C1 segment of cervical spinal cord (tissue), 14 donors: ENCODE data around the gene SEPTIN14.
"Not testable (repeated sequence)": the region's sequence is repeated elsewhere in the genome, so short reads cannot be mapped to it uniquely, and the experiment has no call there.

ENCODE experiments used
- DNase-seq, 14 donors: peaks; one replicate each; lab custom pipeline; 2025; lab: John Stamatoyannopoulos, UW

Gene SEPTIN14

DNA sequence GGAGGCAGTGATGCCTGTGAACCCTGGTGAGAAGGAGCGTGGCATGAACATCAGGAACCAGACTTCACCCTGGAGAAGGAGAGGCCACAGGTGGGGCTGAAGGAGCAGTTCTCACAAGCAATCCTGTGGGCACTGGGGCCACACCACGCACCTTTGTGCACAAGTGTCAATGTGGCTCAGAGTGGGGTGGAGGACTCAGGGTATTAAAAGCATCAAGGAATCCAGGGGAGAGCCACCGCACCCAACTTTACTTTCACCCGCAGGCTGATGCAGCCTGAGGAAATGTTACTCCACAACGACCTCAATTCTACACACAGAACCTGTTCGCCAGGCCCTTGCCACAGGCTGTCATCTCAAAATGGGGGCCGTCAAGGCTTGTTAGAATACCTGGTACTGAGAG is 77.1 kb downstream of the SEPTIN14 start:
- DNase-seq: not testable (repeated sequence)

DNA sequence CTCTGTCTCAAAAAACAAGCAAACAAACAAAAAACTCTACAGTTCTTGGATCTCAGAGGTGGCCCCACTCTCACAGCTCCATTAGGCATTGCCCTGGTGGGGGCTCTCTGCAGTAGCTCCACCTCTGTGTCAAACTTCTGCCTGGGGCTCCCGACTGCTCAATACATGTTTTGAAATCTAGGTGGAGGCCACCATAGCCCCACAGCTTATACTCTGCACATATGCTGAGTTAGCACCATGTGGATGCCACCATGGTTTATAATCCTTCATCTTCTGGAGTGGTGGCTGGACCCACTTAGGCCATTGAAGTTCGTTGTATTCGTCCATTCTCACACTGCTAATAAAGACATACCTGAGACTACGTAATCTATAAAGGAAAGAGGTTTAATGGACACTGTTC is 78.4 kb downstream of the SEPTIN14 start:
- no peak for DNase-seq

DNA sequence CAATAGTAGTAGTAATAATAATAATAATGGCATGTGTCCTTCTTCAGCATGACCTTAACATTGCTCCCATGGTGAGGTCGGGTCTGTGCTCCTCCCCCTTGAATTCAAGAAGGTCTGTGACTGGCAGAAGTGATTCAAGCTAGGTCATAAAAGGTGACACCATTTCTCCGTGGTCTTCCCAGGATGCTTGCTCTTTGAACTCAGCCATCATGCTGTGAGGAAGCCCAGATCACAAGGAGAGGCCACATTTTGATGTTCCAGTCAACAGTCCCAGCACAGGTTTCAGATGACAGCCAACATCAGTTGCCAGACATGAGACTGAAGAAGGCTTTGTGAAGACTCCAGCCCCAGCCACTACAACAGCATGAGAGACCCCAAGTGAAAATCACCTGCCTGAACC is 83.9 kb downstream of the SEPTIN14 start:
- no peak for DNase-seq

DNA sequence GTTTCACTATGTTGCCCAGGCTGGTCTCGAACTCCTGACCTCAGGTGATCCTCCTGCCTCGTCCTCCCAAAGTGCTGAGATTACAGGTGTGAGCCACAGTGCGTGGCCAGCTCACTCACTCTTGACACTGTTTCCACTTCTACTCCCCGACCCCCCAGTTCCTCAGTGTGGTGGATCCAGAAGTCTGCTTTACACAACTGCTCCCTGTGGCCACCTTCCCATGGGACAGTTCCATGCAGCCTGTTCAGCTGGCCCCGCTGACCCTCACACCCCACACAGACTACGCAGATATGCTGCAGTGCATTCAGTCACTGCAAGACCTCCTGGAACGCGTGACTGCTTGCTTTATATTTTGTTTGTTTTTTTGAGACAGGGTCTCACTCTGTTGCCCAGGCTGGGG is 86.4 kb downstream of the SEPTIN14 start:
- no peak for DNase-seq

DNA sequence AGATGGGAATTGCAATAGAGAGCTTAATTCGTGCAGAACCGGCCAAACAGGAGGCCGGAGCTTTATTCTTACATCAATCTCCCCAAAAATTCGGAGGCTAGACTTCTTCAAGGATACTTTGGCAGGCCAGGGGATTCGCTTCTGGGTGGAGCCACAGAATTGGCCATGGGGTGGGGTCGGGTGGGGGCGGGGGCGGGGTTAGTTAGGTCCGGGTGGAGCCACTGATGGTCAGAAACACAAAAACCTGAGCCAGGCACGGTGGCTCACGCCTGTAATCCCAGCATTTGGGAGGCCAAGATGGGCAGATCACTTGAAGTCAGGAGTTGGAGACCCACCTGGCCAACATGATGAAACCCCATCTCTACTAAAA is 87.5 kb downstream of the SEPTIN14 start:
- peak in 1 of 14 donors; percentile 22 for DNase-seq

DNA sequence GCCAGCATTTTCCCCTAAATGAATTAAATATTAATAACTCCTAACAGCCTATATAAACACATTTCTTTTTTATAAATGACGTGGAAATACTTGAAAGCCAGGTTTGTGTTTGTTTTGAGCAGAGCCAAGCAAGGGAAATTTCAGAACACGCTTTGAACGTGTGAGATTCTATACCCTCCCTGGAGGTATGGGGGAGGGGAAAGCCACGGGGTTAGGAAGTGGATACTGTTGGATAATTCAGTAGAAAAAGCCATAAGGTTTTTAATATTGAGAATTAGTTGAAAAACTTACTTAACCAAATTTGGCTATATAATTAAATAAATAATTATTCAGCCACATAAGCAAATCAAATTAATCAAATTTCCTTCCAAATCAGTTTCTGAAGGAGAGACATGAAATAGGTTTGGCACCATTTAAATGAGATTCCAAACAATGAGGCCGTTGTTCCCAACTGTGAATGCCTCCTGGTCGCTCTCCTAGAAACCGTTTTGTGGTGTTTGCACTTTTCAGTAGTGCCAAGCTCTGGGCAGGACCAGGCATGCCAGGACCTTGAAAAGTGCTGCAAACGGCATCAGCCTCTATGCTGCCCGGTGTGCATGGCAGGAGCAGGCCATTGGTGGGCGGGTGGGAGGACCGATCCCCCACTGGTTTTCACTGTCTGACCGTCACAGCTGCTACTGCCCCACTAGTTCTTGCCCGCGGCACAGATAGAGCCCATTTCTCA is 88.1 kb downstream of the SEPTIN14 start:
- peak in 13 of 14 donors; percentile 2 to 65 (median 10) for DNase-seq

DNA sequence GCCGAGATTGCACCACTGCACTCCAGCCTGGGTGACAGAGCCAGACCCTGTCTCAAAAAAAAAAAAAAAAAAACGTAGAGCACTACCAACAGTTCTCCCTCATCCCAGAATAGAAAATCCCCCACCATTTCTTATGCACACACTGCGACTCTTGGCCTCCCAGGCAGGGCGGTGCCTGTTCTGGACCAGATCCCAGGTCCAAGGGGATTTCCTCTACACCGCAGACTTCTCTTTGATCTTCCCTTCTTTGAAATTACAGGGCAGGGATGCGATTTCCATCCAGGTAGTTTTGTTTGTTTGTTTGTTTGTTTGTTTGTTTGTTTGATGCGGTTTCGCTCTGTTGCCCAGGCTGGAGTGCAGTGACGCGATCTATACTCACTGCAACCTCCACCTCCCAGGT is 91.8 kb downstream of the SEPTIN14 start:
- no peak for DNase-seq

DNA sequence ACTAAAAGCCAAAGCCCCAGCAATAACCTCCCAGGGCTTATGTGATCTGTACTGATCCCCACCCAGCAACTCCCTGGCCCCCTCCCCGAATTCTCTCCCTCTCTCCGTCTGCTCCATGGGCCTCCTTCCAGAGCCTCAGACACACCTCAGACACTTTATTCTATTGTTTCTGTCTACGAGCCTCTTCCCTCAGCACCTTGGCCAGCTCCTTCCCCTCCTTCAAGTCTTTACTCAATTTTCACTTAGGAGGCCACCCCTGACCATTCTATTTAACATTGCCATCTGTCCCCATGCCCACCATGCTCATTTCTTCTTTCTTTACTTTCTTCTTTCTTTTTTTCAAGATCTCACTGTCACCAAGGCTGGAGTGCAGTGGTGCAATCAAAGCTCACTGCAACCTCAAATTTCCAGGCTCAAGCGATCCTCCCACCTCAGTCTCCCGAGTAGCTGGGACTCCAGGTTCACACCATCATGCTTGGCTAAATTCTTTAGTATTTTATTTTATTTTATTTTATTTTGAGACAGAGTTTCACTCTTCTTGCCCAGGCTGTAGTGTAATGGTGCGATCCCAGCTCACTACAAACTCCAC is 109.2 kb downstream of the SEPTIN14 start:
- not testable (repeated sequence) for DNase-seq

DNA sequence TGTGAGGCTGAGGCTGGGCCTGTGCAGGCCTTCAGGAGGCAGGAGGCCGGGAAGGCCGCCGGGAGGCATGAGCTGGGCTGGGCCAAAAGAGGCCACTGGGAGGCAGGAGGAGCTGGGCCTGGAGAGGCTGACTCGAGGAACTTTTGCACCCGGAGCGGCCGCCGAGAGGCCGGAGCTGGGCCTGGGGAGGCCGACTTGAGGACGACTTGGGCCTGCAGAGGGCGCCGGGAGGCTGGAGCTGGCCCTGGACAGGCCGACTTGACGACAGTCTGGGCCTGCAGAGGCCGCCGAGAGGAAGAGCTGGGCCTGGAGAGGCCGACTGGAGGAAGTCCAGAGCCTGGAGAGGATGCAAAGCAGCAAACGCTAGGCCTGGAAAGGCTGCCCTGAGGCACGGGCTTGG is 117.8 kb downstream of the SEPTIN14 start:
- not testable (repeated sequence) for DNase-seq
